IMR-90 (cell line): ENCODE measurements around the gene MAP1LC3B. TPM values are rescaled to one million over a fixed set of nuclear protein-coding genes. Genes with fewer than 3 reads are reported as not detected.

Experiments
- ATAC-seq: fragments of 200-7000 bp; cut with Tn5 transposase; 2 replicates; pipeline ENCODE4 v1.9.1; 2020; ENCODE audit warnings: low read depth, mild to moderate bottlenecking, moderate library complexity
- BruUV-seq: library from RNA; stranded (reverse); fragments of 400-500 nt; replicated peaks from 2 replicates; lab custom pipeline; 2021; lab: Mats Ljungman, UMichigan
- CTCF ChIA-PET: fragments of 300-600 bp; formaldehyde crosslinking; extraction: SDS; loops from one replicate; lab custom pipeline; 2021; ENCODE audit warnings: antibody characterized with exemption; lab: Yijun Ruan, JAX
- POLR2A ChIA-PET: fragments of 300-600 bp; sonication (Branson Sonifier 250); formaldehyde crosslinking; loops from one replicate; lab custom pipeline; 2022; ENCODE audit warnings: antibody characterized with exemption; ENCODE audit not compliant: unreplicated experiment; lab: Charles Lee
- DNase-seq: peaks from one replicate; pipeline ENCODE4 v3.0.0; 2013
- H2AFZ ChIP-seq: replicated peaks from 2 replicates; pipeline ENCODE3; 2013; ENCODE audit warnings: low read length, mild to moderate bottlenecking; ENCODE audit not compliant: poor library complexity
- H2AK5ac ChIP-seq: 2 replicates; pipeline ENCODE4 v1.6.1; 2013; ENCODE audit warnings: low read depth, low read length, inconsistent platforms
- H2AK9ac ChIP-seq: replicated peaks from 2 replicates; pipeline ENCODE3; 2013; ENCODE audit warnings: mild to moderate bottlenecking, low read depth, low read length, moderate library complexity; ENCODE audit not compliant: poor library complexity
- H2BK120ac ChIP-seq: 2 replicates; pipeline ENCODE4 v1.6.1; 2013; ENCODE audit warnings: low read depth, low read length, inconsistent platforms
- H2BK15ac ChIP-seq: 3 replicates; pipeline ENCODE4 v1.6.1; 2013; ENCODE audit warnings: low read depth, low read length, inconsistent platforms
- H2BK20ac ChIP-seq: 2 replicates; pipeline ENCODE4 v1.6.1; 2013; ENCODE audit warnings: low read depth, mild to moderate bottlenecking, inconsistent platforms, low read length, moderate library complexity
- H2BK5ac ChIP-seq: 2 replicates; pipeline ENCODE4 v1.6.1; 2013; ENCODE audit warnings: mild to moderate bottlenecking, low read depth, low read length, inconsistent platforms; ENCODE audit not compliant: poor library complexity, severe bottlenecking
- H3K14ac ChIP-seq: replicated peaks from 2 replicates; pipeline ENCODE4 v1.6.1; 2013; ENCODE audit warnings: low read depth, low read length, inconsistent platforms
- H3K18ac ChIP-seq: 2 replicates; pipeline ENCODE4 v1.6.1; 2013; ENCODE audit warnings: low read depth, low read length, control low read depth
- H3K23ac ChIP-seq: 2 replicates; pipeline ENCODE4 v1.6.1; 2013; ENCODE audit warnings: low read depth, low read length, inconsistent platforms
- H3K27ac ChIP-seq: 2 replicates; pipeline ENCODE4 v1.5.1; 2013; ENCODE audit warnings: mild to moderate bottlenecking, control low read depth, low read length; ENCODE audit not compliant: insufficient read depth
- H3K27me3 ChIP-seq: 2 replicates; pipeline ENCODE4 v1.6.1; 2013; ENCODE audit warnings: low read length; ENCODE audit not compliant: control insufficient read depth, insufficient read depth
- H3K36me3 ChIP-seq: 2 replicates; pipeline ENCODE4 v1.6.1; 2013; ENCODE audit warnings: low read length, mixed read lengths; ENCODE audit not compliant: control insufficient read depth, insufficient read depth
- H3K4ac ChIP-seq: 2 replicates; pipeline ENCODE4 v1.6.1; 2013; ENCODE audit warnings: low read depth, low read length, inconsistent platforms
- H3K4me1 ChIP-seq: 2 replicates; pipeline ENCODE4 v1.6.1; 2013; ENCODE audit warnings: low read length, mixed read lengths; ENCODE audit not compliant: control insufficient read depth, insufficient read depth
- H3K4me2 ChIP-seq: 2 replicates; pipeline ENCODE4 v1.6.1; 2013; ENCODE audit warnings: low read depth, mild to moderate bottlenecking, control low read depth, low read length, moderate library complexity
- H3K4me3 ChIP-seq: 2 replicates; pipeline ENCODE4 v1.5.1; 2013; ENCODE audit warnings: low read depth, mild to moderate bottlenecking, control low read depth, low read length, moderate library complexity; ENCODE audit not compliant: insufficient read depth
- H3K56ac ChIP-seq: 2 replicates; pipeline ENCODE4 v1.6.1; 2013; ENCODE audit warnings: low read length, inconsistent platforms; ENCODE audit not compliant: insufficient read depth; ENCODE audit errors: extremely low read depth
- H3K79me1 ChIP-seq, 2 experiments: 2 replicates each; pipeline ENCODE4 v1.6.1; 2013; ENCODE audit warnings: low read length in 2 of 2, inconsistent platforms in 1 of 2, low read depth in 1 of 2
- H3K9ac ChIP-seq: 2 replicates; pipeline ENCODE4 v1.6.1; 2013; ENCODE audit warnings: low read depth, low read length, control low read depth
- H3K9me1 ChIP-seq: 2 replicates; pipeline ENCODE4 v1.6.1; 2013; ENCODE audit warnings: low read length, inconsistent platforms; ENCODE audit not compliant: insufficient read depth
- H3K9me3 ChIP-seq: 2 replicates; pipeline ENCODE4 v1.6.1; 2013; ENCODE audit warnings: low read length; ENCODE audit not compliant: control insufficient read depth, insufficient read depth
- H4K20me1 ChIP-seq: 2 replicates; pipeline ENCODE4 v1.6.1; 2013; ENCODE audit warnings: low read length, inconsistent platforms; ENCODE audit not compliant: insufficient read depth
- H4K5ac ChIP-seq: 2 replicates; pipeline ENCODE4 v1.6.1; 2013; ENCODE audit warnings: mild to moderate bottlenecking, low read depth, low read length, control low read depth
- H4K8ac ChIP-seq, 2 experiments: 2 replicates each; pipeline ENCODE4 v1.6.1; 2013; ENCODE audit warnings: low read depth in 2 of 2, low read length in 2 of 2, control low read depth in 1 of 2, inconsistent platforms in 1 of 2
- H4K91ac ChIP-seq: 2 replicates; pipeline ENCODE4 v1.6.1; 2013; ENCODE audit warnings: low read depth, low read length, inconsistent platforms; ENCODE audit not compliant: insufficient read depth
- CTCF ChIP-seq: conservative IDR thresholded peaks from 2 replicates; pipeline ENCODE4 v1.5.1; 2012; ENCODE audit warnings: mild to moderate bottlenecking, low read depth, low read length, improper control_type of control experiment
- MXI1 ChIP-seq: IDR thresholded peaks from 2 replicates; pipeline ENCODE4 v1.6.1; 2012; ENCODE audit warnings: low read depth, mild to moderate bottlenecking, low read length, moderate library complexity, borderline replicate concordance
- WGBS, 2 experiments: methylation state at CpG; one replicate each; pipeline versions ENCODE4 v1.1.5 to v1.1.7; 2013; ENCODE audit warnings: missing lambda C conversion rate in 2 of 2; ENCODE audit not compliant: insufficient read length in 1 of 2; ENCODE audit errors: extremely low coverage in 2 of 2; 5-methylcytosine and 5-hydroxymethylcytosine counted together
- dilution Hi-C: fragments of 300-500 bp; cut with HindIII; formaldehyde crosslinking; loops from one replicate; pipeline ENCODE4 v1.14.3; 2018; ENCODE audit warnings: low sequenced_read_pairs; ENCODE audit not compliant: unreplicated experiment
- in situ Hi-C: fragments of 300-500 bp; cut with MboI; formaldehyde crosslinking; loops from 3 replicates; pipeline ENCODE4 v1.14.3; 2019; ENCODE audit warnings: low sequenced_read_pairs, inconsistent platforms, mixed read lengths
- intact Hi-C: fragments of 100-400 bp; cut with micrococcal nuclease; formaldehyde crosslinking; loops from 2 replicates; pipeline ENCODE4 v1.10.0; 2022
- polyA plus RNA-seq, 3 experiments: library from polyadenylated mRNA; depleted of rRNA; stranded (reverse); fragments of >200 nt; gene quantifications; 2 replicates each; pipeline ENCODE4 v1.2.3, GENCODE V29; 2012; ENCODE audit warnings: low replicate concordance in 1 of 3
- total RNA-seq: library from RNA; depleted of rRNA; stranded (reverse); fragments of >200 nt; gene quantifications from 2 replicates; pipeline ENCODE4 v1.2.3, GENCODE V29; 2012

MAP1LC3B gene
- total and polyA plus RNA-seq, 2 of the 4 experiments (the other 2 are of a cell fraction) = 23.5 to 57.7 TPM

DNA sequence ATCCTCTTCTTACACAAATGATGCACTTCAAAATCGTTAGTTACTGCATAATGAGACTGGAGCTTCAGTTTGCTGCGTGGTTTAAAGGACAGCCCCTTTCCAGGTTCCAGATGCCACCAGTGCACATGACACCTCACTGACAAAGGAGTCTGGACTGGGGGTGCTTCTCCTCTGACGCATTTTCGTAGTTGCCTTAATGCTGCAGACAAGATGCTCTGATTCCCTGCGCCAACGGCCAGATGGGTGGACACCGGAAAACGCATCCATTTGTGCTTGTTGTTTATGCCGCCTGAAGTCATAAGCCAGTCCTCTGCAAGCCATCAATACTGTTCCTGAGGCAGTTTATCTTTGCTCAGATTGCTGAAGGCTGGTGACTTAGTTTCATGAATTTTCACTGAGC is 24.6 kb upstream of the MAP1LC3B start:
- Histone ChIP-seq H2BK5ac (no peak overlapping the region), H2BK20ac (no peak overlapping the region), H2BK15ac (no peak overlapping the region), H3K79me1 (peaks cover 37 to 82% of the 10 kb centered on the region in 2 experiments), H3K4me2 (no peak overlapping the region), H2AFZ (no peak overlapping the region), H2AK5ac (no peak overlapping the region), H3K36me3 (peaks cover 4% of the 10 kb centered on the region; the same call in 1 of the 2 replicates), H3K4ac (no peak overlapping the region), H3K27ac (no peak overlapping the region), H4K5ac (no peak overlapping the region), H3K4me1 (peaks cover 8% of the 10 kb centered on the region), H4K20me1 (peaks cover 64% of the 10 kb centered on the region), H4K8ac (no peak overlapping the region), H4K91ac (no peak overlapping the region), H3K27me3 (no peaks in the 10 kb centered on the region), H2AK9ac (no peak overlapping the region), H3K18ac (no peak overlapping the region), H3K14ac (no peak overlapping the region), H3K56ac (no peak overlapping the region), H3K4me3 (no peak overlapping the region), H3K9ac (no peak overlapping the region), H2BK120ac (no peak overlapping the region), H3K23ac (no peak overlapping the region), H3K9me1 (peaks cover 14% of the 10 kb centered on the region), H3K9me3 (no peaks in the 10 kb centered on the region)
- in situ Hi-C loops = no loop called here
- BruUV-seq = no TSS peak
- DNase-seq (no peak), ATAC-seq (no peak)
- dilution Hi-C loops = no loop called here
- intact Hi-C loops = no loop called here
- TF ChIP-seq MXI1 (no peak), CTCF (no peak)
- 95% methylated on average over 9 of the region's 9 CpGs; no CpG with 5 or more reads in 1 of the 2 experiments for WGBS, 2 experiments
- ChIA-PET POLR2A (no interaction called here), CTCF (no interaction called here)
